GM03348 (cell line): ENCODE results near the gene PDLIM5.

Experiments
- DNase-seq: peaks from one replicate; pipeline ENCODE4 v3.0.0; 2012; ENCODE audit warnings: low spot score

Gene PDLIM5

DNA sequence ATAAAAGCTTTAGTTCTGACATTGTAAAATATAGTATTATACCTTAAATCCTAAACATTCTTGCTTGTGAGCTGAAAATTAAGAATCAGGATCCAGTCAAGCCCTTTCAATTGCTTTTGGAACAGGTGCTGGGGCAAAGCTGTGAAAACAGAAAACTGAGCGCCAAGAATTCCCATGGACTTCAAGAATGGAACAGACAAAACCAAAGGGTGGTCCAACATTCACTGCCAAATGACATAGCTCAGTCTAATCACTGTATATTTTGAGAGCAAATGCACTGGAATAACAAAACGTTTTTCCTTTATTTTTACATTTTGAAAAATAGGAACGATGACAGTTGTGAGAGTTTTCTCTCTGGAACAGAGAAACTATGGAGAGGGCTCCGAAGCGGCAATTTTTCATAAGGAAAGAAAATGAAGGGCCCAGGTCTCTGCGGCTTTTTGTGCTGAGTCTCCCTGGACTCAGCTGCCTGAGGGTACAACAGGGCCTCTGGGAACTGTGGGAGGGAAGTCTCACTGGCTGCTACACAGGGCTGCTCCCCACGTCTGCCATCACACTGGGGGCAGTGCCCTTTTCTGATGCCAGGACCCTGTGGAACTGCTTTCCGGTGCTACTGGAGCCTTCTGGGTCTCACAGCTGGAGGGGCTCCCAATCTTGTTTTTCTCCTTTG lies 250.0 kb downstream of the PDLIM5 start:
- no peak for DNase-seq

GRCh38 chr4:94711635-94712034 lies 259.9 kb downstream of the PDLIM5 start:
- no peak for DNase-seq

- peak; percentile 79 for DNase-seq
Measured at GRCh38 chr4:94714365-94715160, 262.8 kb downstream of the PDLIM5 start.

- DNase-seq, result no peak
Measured at GRCh38 chr4:94715726-94716125, 264.0 kb downstream of the PDLIM5 start.
